IPS-15b (cell line): ENCODE measurements around the gene MIF4GD.
"Not testable (repeated sequence)": the region's sequence is repeated elsewhere in the genome, so short reads cannot be mapped to it uniquely, and the experiment has no call there.

Experiments used
- H3K27me3 ChIP-seq: one replicate; pipeline ENCODE4 v1.6.1; 2013; ENCODE audit warnings: low read length; ENCODE audit not compliant: control insufficient read depth, insufficient read depth
- H3K36me3 ChIP-seq: one replicate; pipeline ENCODE4 v1.6.1; 2013; ENCODE audit warnings: low read length; ENCODE audit not compliant: control insufficient read depth, insufficient read depth
- H3K4me1 ChIP-seq: one replicate; pipeline ENCODE4 v1.6.1; 2013; ENCODE audit warnings: mild to moderate bottlenecking, low read length; ENCODE audit not compliant: control insufficient read depth, insufficient read depth
- H3K4me3 ChIP-seq: one replicate; pipeline ENCODE4 v1.5.1; 2013; ENCODE audit warnings: low read depth, low read length
- H3K9ac ChIP-seq: one replicate; pipeline ENCODE4 v1.6.1; 2013; ENCODE audit warnings: low read depth, mild to moderate bottlenecking, low read length
- H3K9me3 ChIP-seq: one replicate; pipeline ENCODE4 v1.6.1; 2013; ENCODE audit warnings: mild to moderate bottlenecking, low read length; ENCODE audit not compliant: control insufficient read depth, insufficient read depth

The MIF4GD gene

DNA sequence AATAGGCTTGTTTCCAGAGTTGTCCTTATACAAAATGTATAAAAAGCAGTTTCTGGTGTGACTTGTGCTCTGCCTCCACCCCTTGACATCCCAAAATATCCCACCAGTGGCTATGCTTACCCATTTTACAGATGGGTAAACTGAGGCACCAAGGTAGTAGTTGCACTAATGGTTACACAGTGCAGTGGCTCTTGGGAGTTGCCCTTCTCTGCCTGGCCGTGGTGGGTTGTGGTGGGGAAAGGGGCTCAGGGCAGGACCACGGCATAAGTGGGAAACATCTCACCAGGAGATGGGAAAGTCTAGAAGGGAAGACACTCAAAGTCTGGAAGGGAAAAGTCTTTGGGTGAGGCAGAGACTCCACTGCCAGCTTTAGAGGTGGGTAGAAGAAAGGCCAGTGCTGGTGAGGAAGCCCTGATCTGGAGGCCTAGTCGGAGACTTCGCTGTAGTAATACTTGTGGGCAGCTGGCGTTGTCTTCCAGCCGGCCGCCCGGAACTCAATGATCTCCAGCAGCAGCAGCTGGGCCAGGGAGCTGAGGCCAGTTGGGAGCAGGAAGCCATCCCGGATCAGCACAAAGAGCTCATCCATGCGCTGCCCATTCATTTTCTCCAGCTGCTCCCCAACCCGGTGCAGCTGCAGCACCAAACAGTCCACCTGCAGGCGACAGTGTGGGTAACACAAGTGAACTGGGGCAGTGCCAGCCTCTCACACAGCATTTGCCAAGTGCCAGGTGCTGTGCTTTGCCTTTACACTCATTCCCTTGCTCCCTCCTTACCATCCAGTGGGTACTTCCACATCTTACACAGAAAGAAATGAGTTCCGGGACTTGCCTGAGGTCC lies 4.5 kb downstream of the MIF4GD start:
- Histone ChIP-seq H3K9me3 (no peaks in the 10 kb centered on the region), H3K27me3 (no peaks in the 10 kb centered on the region), H3K36me3 (peaks cover 31% of the 10 kb centered on the region), H3K9ac (no peak overlapping the region), H3K4me3 (no peak overlapping the region), H3K4me1 (peaks cover 13% of the 10 kb centered on the region)

- no peak overlapping the region for H3K9ac ChIP-seq
- no peaks in the 10 kb centered on the region for H3K9me3 ChIP-seq
- no peak overlapping the region for H3K4me3 ChIP-seq
- peaks cover 31% of the 10 kb centered on the region for H3K36me3 ChIP-seq
- peaks cover 13% of the 10 kb centered on the region for H3K4me1 ChIP-seq
- no peaks in the 10 kb centered on the region for H3K27me3 ChIP-seq
These were observed 5.3 kb downstream of the MIF4GD start for GRCh38 chr17:75265614-75266315.

- peaks cover 19% of the 10 kb centered on the region for H3K4me1 ChIP-seq
These were observed 8.0 kb downstream of the MIF4GD start for GRCh38 chr17:75263055-75263454.

GRCh38 chr17:75262112-75262606 lies 8.9 kb downstream of the MIF4GD start:
- H3K27me3 ChIP-seq = no peaks in the 10 kb centered on the region
- H3K4me1 ChIP-seq = peaks cover 13% of the 10 kb centered on the region
- peak overlapping the region; percentile 99 for H3K9ac ChIP-seq
- H3K9me3 ChIP-seq = no peaks in the 10 kb centered on the region
- peak overlapping the region; percentile 100 for H3K4me3 ChIP-seq
- peaks cover 30% of the 10 kb centered on the region for H3K36me3 ChIP-seq

More at GRCh38 chr17:75263055-75263454, 8.0 kb downstream of the MIF4GD start:
- peaks cover 31% of the 10 kb centered on the region for H3K36me3 ChIP-seq
- H3K9me3 ChIP-seq = no peaks in the 10 kb centered on the region
- H3K4me3 ChIP-seq = no peak overlapping the region
- no peaks in the 10 kb centered on the region for H3K27me3 ChIP-seq
- H3K9ac ChIP-seq = no peak overlapping the region

DNA sequence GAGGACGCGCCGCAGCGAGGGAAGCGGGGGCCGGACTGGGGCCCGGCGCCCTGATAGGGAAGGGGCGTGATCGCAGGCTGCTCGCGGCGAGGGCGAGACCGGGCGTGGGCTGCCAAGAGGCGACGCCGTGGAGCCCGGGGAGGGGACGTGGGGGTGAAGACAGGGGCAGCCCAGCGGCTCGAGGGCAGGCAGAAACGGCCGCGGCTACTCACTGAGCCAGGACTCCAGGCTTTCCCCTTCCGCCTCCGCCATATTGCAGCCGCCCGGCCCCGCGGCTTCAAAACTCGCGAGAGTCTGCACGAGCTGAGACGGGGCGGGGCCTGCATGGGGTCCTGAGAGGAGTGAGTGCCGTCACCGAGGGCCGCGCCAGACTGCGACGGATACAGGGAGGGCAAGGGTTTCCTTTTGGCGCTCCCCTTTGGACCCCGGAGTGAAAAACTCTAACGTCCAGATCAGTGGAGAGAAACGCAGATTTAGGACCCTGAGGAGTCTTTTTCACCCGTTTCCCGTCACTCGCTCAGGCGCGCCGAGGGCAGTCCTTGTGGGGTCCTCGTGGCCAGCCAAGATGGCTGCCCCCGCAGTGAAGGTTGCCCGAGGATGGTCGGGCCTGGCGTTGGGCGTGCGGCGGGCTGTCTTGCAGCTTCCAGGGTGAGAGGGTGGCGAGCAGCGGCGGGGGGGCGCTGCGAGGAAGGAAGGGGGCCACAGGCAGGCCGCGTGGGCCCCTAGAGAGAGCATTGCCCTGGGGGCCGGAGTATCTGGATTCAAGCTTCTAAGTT lies 9.5 kb downstream of the MIF4GD start, which contains the start of the genes GGA3 and MRPS7:
TSS of gene GGA3 (minus strand) at position 271 of the 776 bp plus-strand sequence. CDS start at position 252, 19 bp downstream.
TSS of gene MRPS7 (plus strand) at position 544 of the 776 bp plus-strand sequence. CDS start at position 566, 22 bp downstream.
- H3K36me3 ChIP-seq = peaks cover 24% of the 10 kb centered on the region
- H3K4me1 ChIP-seq = peaks cover 13% of the 10 kb centered on the region
- H3K4me3 ChIP-seq = peak within 1 kb of the TSS; percentile 100
- H3K9ac ChIP-seq = peak within 1 kb of the TSS; percentile 99
- no peaks in the 10 kb centered on the region for H3K9me3 ChIP-seq
- no peaks in the 10 kb centered on the region for H3K27me3 ChIP-seq

- peaks cover 17% of the 10 kb centered on the region for H3K36me3 ChIP-seq
- H3K27me3 ChIP-seq = no peaks in the 10 kb centered on the region
- no peaks in the 10 kb centered on the region for H3K9me3 ChIP-seq
- H3K4me1 ChIP-seq = peaks cover 13% of the 10 kb centered on the region
- peak overlapping the region; percentile 100 for H3K4me3 ChIP-seq
- H3K9ac ChIP-seq = peak overlapping the region; percentile 99
These were observed 10.2 kb downstream of the MIF4GD start for GRCh38 chr17:75260641-75261335.

DNA sequence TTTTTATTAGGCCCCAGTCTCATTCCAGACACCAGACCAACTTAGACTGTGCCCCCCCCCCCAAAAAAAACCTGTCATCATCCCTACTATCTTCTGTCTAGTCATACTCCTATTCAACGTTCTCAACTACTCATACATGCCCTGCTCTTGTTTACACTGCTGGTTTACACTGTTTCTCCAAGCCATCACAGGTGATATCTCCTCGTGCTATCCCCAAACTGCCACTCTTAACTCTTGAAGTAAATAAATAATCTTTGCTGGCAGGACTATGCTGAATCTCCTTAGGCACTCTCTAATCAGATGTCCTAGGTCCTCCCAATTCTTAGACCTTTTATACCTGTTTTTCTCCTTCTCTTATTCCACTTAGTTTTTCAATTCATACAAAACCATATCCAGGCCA lies 13.8 kb downstream of the MIF4GD start:
- H3K36me3 ChIP-seq, H3K9me3 ChIP-seq, H3K4me3 ChIP-seq, H3K27me3 ChIP-seq, H3K9ac ChIP-seq, H3K4me1 ChIP-seq: not testable (repeated sequence)

GRCh38 chr17:75255954-75256698 lies 14.9 kb downstream of the MIF4GD start:
- H3K9ac ChIP-seq, H3K4me3 ChIP-seq, H3K27me3 ChIP-seq, H3K36me3 ChIP-seq, H3K9me3 ChIP-seq: not testable (repeated sequence)
- peaks cover 13% of the 10 kb centered on the region for H3K4me1 ChIP-seq

- peaks cover 11% of the 10 kb centered on the region for H3K4me1 ChIP-seq
- H3K27me3 ChIP-seq = no peaks in the 10 kb centered on the region
- no peaks in the 10 kb centered on the region for H3K9me3 ChIP-seq
- H3K36me3 ChIP-seq = no peaks in the 10 kb centered on the region
- no peak overlapping the region for H3K4me3 ChIP-seq
- H3K9ac ChIP-seq = no peak overlapping the region
These were observed 18.8 kb downstream of the MIF4GD start for GRCh38 chr17:75252039-75252816.

- Histone ChIP-seq H3K9ac (no peak overlapping the region), H3K4me3 (no peak overlapping the region), H3K36me3 (peaks cover 16% of the 10 kb centered on the region), H3K4me1 (peaks cover 11% of the 10 kb centered on the region), H3K9me3 (no peaks in the 10 kb centered on the region), H3K27me3 (no peaks in the 10 kb centered on the region)
These were observed 21.0 kb downstream of the MIF4GD start for GRCh38 chr17:75250009-75250471.
